T-cell (primary cell): ENCODE results near the gene CD79B. TPM values are rescaled to one million over a fixed set of nuclear protein-coding genes. Genes with fewer than 3 reads are reported as not detected.

ENCODE experiments used
- ATAC-seq, 4 experiments: fragments of 200-7000 bp in 3 of 4; fragments of 150-1000 bp in 1 of 4; cut with Tn5 transposase; replicated peaks in 1 of 4; 1 replicate in 3 of 4; 2 replicates in 1 of 4; pipeline ENCODE4 v1.10.0; 2021; ENCODE audit warnings: moderate library complexity in 3 of 4, mild to moderate bottlenecking in 2 of 4, moderate number of reproducible peaks in 1 of 4
- CTCF ChIA-PET, 2 donors: fragments of 300-600 bp; sonication (Branson Sonifier 250); formaldehyde crosslinking; loops; one replicate each; lab custom pipeline; 2022; ENCODE audit warnings: antibody characterized with exemption in 2 of 2; lab: Charles Lee
- POLR2A ChIA-PET, 2 donors: fragments of 300-600 bp; sonication (Branson Sonifier 250); formaldehyde crosslinking; loops; one replicate each; lab custom pipeline; 2022; ENCODE audit warnings: antibody characterized with exemption in 2 of 2; lab: Charles Lee
- DNase-seq, 35 experiments: peaks; one replicate each; pipeline versions ENCODE4 v3.0.0 to v3.0.0-alpha.2; 2013 to 2023
- H3K27ac ChIP-seq: one replicate; pipeline ENCODE4 v1.5.1; 2013; ENCODE audit warnings: low read length
- H3K27me3 ChIP-seq, 2 experiments: replicated peaks in 1 of 2; 1 replicate in 1 of 2; 2 replicates in 1 of 2; pipeline versions ENCODE4 v1.6.1 to v1.7.0; 2013; ENCODE audit warnings: low read length in 1 of 2, mixed read lengths in 1 of 2; ENCODE audit not compliant: control insufficient read depth in 2 of 2, insufficient read depth in 2 of 2; ENCODE audit errors: extremely low read depth in 1 of 2
- H3K36me3 ChIP-seq, 2 donors: 1 replicate in 1 of 2; 2 replicates in 1 of 2; pipeline versions ENCODE4 v1.6.1 to v1.7.0; 2013; ENCODE audit warnings: low read length in 1 of 2; ENCODE audit not compliant: control insufficient read depth in 2 of 2, insufficient read depth in 1 of 2; ENCODE audit errors: extremely low read depth in 1 of 2
- H3K4me1 ChIP-seq, 2 experiments: 1 replicate in 1 of 2; 2 replicates in 1 of 2; pipeline versions ENCODE4 v1.6.1 to v1.7.0; 2013; ENCODE audit warnings: low read length in 2 of 2, mixed read lengths in 1 of 2; ENCODE audit not compliant: insufficient read depth in 2 of 2, control insufficient read depth in 1 of 2; ENCODE audit errors: extremely low read depth in 1 of 2
- H3K4me3 ChIP-seq, 2 donors: 1 replicate in 1 of 2; 2 replicates in 1 of 2; pipeline versions ENCODE4 v1.5.1 to v1.7.0; 2013; ENCODE audit warnings: mild to moderate bottlenecking in 2 of 2, low read length in 1 of 2, moderate library complexity in 1 of 2; ENCODE audit not compliant: control insufficient read depth in 1 of 2; ENCODE audit errors: extremely low read depth in 1 of 2
- H3K9me3 ChIP-seq: 2 replicates; pipeline ENCODE4 v1.7.0; 2013
- H3K27ac Mint-ChIP-seq, 2 donors: one replicate each; pipeline ENCODE4 v1.8.0; 2020 to 2021; ENCODE audit warnings: mild to moderate bottlenecking in 2 of 2, mixed read lengths in 2 of 2
- H3K27me3 Mint-ChIP-seq, 2 donors: one replicate each; pipeline ENCODE4 v1.8.0; 2021 to 2022; ENCODE audit warnings: mixed read lengths in 2 of 2
- H3K36me3 Mint-ChIP-seq: one replicate; pipeline ENCODE4 v1.8.0; 2021; ENCODE audit warnings: mixed read lengths
- H3K4me1 Mint-ChIP-seq, 3 donors: one replicate each; pipeline ENCODE4 v1.8.0; 2020 to 2022; ENCODE audit warnings: mixed read lengths in 3 of 3, mild to moderate bottlenecking in 1 of 3
- H3K4me3 Mint-ChIP-seq, 3 donors: one replicate each; pipeline ENCODE4 v1.8.0; 2020 to 2022; ENCODE audit warnings: mild to moderate bottlenecking in 3 of 3, mixed read lengths in 3 of 3, moderate library complexity in 3 of 3
- H3K9me3 Mint-ChIP-seq, 3 donors: one replicate each; pipeline ENCODE4 v1.8.0; 2020 to 2022; ENCODE audit warnings: mixed read lengths in 3 of 3
- WGBS: methylation state at CpG from one replicate; pipeline ENCODE4 v1.1.5; 2013; ENCODE audit warnings: missing lambda C conversion rate; ENCODE audit not compliant: insufficient coverage; 5-methylcytosine and 5-hydroxymethylcytosine counted together
- total RNA-seq, 35 experiments: library from RNA in 6 of 35; stranded (reverse) in 6 of 35; fragments of 120-200 nt in 1 of 35; gene quantifications; one replicate each; pipeline versions ENCODE4 v1.2.1 to v1.2.4 and lab custom pipeline; 2013 to 2026

CD79B gene
- 10 to 100 TPM; 13.4 to 53.1 (median 27.7) TPM for total RNA-seq
- total RNA-seq (2013) = 40.2 TPM
- 0.34 to 12.6 (median 5.7) reads per million in 29 experiments for total RNA-seq (lab: John Stamatoyannopoulos, UW)

- peak within 1 kb of the TSS; percentile 82 to 90 (median 83) for H3K4me3 Mint-ChIP-seq
- Histone ChIP-seq H3K27ac (peak within 1 kb of the TSS; percentile 70), H3K4me3 (peak within 1 kb of the TSS; percentile 67 to 76), H3K27me3 (no peaks in the 10 kb centered on the region), H3K36me3 (peaks cover 4 to 14% of the 10 kb centered on the region in 2 donors), H3K4me1 (peaks cover 7 to 29% of the 10 kb centered on the region in 2 experiments), H3K9me3 (no peaks in the 10 kb centered on the region)
- H3K27ac Mint-ChIP-seq = peak within 1 kb of the TSS; percentile 95 to 97
- DNase-seq (peak in 25 of 35 experiments; percentile 10 to 47 (median 28)), ATAC-seq (peak; percentile 69 to 85 (median 74))
- 7% methylated on average over 19 of the region's 19 CpGs for WGBS
- peaks cover 22 to 35% (median 28%) of the 10 kb centered on the region in 3 donors for H3K4me1 Mint-ChIP-seq
- ChIA-PET CTCF (interaction anchor here in 1 of 2 donors (1.1 to 3.0 kb wide), 3 partner anchors 14 to 94 kb away, joined by 3 to 8 read pairs (median 5); no protein-coding TSS in a partner anchor), POLR2A (interaction anchor here (0.7 to 0.8 kb wide), 2 partner anchors 88 to 547 kb away, joined by 4 read pairs; partner anchors contain the start of gene ICAM2 (in 1 of the 2))
- H3K27me3 Mint-ChIP-seq = no peaks in the 10 kb centered on the region
- peaks cover 6% of the 10 kb centered on the region for H3K36me3 Mint-ChIP-seq
- no peaks in the 10 kb centered on the region for H3K9me3 Mint-ChIP-seq
These were observed at the start of gene CD79B for GRCh38 chr17:63931981-63932561. Gene CD79B (minus strand): TSS chr17:63932331. CDS start chr17:63932261, 70 bp downstream.

- POLR2A ChIA-PET = no interaction called here
- Histone ChIP-seq H3K36me3 (no peaks in the 10 kb centered on the region), H3K4me3 (no peak overlapping the region), H3K27me3 (peaks cover 0 to 14% of the 10 kb centered on the region in 2 experiments), H3K4me1 (peaks cover 0 to 2% of the 10 kb centered on the region in 2 experiments), H3K9me3 (no peaks in the 10 kb centered on the region), H3K27ac (no peak overlapping the region)
- Mint-ChIP-seq H3K36me3 (no peaks in the 10 kb centered on the region), H3K4me1 (peaks cover 0 to 14% (median 2%) of the 10 kb centered on the region in 3 donors), H3K9me3 (peaks cover 4 to 12% (median 4%) of the 10 kb centered on the region in 3 donors), H3K4me3 (no peak overlapping the region), H3K27ac (no peak overlapping the region), H3K27me3 (no peaks in the 10 kb centered on the region)
- CTCF ChIA-PET = interaction anchor here in 1 of 2 donors (0.6 kb wide), 1 partner anchor 52 kb away, joined by 4 read pairs; no protein-coding TSS in a partner anchor
- WGBS = 78% methylated on average over 10 of the region's 13 CpGs
- ATAC-seq = no peak
- no peak for DNase-seq
These were observed 46.4 kb upstream of the CD79B start for GRCh38 chr17:63978272-63979200.

GRCh38 chr17:63976702-63977101 lies 44.6 kb upstream of the CD79B start:
- no peak overlapping the region for H3K27ac ChIP-seq
- H3K4me1 ChIP-seq = peaks cover 0 to 2% of the 10 kb centered on the region in 2 experiments
- H3K27me3 ChIP-seq = peaks cover 0 to 16% of the 10 kb centered on the region in 2 experiments
- Mint-ChIP-seq H3K4me3 (no peak overlapping the region), H3K27ac (no peak overlapping the region), H3K27me3 (no peaks in the 10 kb centered on the region), H3K9me3 (peaks cover 0 to 1% (median 0%) of the 10 kb centered on the region in 3 donors), H3K4me1 (peaks cover 0 to 14% (median 2%) of the 10 kb centered on the region in 3 donors), H3K36me3 (no peaks in the 10 kb centered on the region)
- WGBS = 81% methylated on average over 3 of the region's 3 CpGs
- no peaks in the 10 kb centered on the region for H3K36me3 ChIP-seq
- ChIA-PET CTCF (no interaction called here), POLR2A (interaction anchor here in 1 of 2 donors (0.6 kb wide), 1 partner anchor 170 kb away, joined by 10 read pairs; no protein-coding TSS in a partner anchor)
- ATAC-seq (no peak), DNase-seq (no peak)
- no peaks in the 10 kb centered on the region for H3K9me3 ChIP-seq
- no peak overlapping the region for H3K4me3 ChIP-seq

- Mint-ChIP-seq H3K27me3 (no peaks in the 10 kb centered on the region), H3K9me3 (no peaks in the 10 kb centered on the region), H3K4me3 (no peak overlapping the region), H3K4me1 (peaks cover 0 to 14% (median 2%) of the 10 kb centered on the region in 3 donors), H3K27ac (no peak overlapping the region), H3K36me3 (no peaks in the 10 kb centered on the region)
- ChIA-PET POLR2A (interaction anchor here in 1 of 2 donors (0.6 kb wide), 1 partner anchor 147 kb away, joined by 3 read pairs; no protein-coding TSS in a partner anchor), CTCF (interaction anchor here in 1 of 2 donors (1.6 kb wide), 1 partner anchor 56 kb away, joined by 5 read pairs; no protein-coding TSS in a partner anchor)
- H3K4me3 ChIP-seq = no peak overlapping the region
- ATAC-seq (no peak), DNase-seq (no peak)
- H3K36me3 ChIP-seq = no peaks in the 10 kb centered on the region
- no peaks in the 10 kb centered on the region for H3K9me3 ChIP-seq
- H3K4me1 ChIP-seq = peaks cover 0 to 5% of the 10 kb centered on the region in 2 experiments
- 36% methylated on average over 2 of the region's 2 CpGs for WGBS
- H3K27me3 ChIP-seq = peaks cover 0 to 16% of the 10 kb centered on the region in 2 experiments
- H3K27ac ChIP-seq = no peak overlapping the region
These were observed 43.5 kb upstream of the CD79B start for GRCh38 chr17:63975541-63976092.

- H3K4me1 Mint-ChIP-seq = peaks cover 0 to 14% (median 2%) of the 10 kb centered on the region in 3 donors
- no peaks in the 10 kb centered on the region for H3K9me3 Mint-ChIP-seq
- H3K9me3 ChIP-seq = no peaks in the 10 kb centered on the region
- H3K36me3 ChIP-seq = no peaks in the 10 kb centered on the region
- 76% methylated on average over 9 of the region's 10 CpGs for WGBS
- CTCF ChIA-PET = interaction anchor here (0.5 to 1.6 kb wide), 2 partner anchors 55 to 790 kb away, joined by 4 to 5 read pairs; no protein-coding TSS in a partner anchor
- H3K4me3 ChIP-seq = no peak overlapping the region
- peaks cover 0 to 11% of the 10 kb centered on the region in 2 experiments for H3K4me1 ChIP-seq
- no peak overlapping the region for H3K4me3 Mint-ChIP-seq
- H3K27ac ChIP-seq = no peak overlapping the region
- POLR2A ChIA-PET = no interaction called here
- H3K36me3 Mint-ChIP-seq = no peaks in the 10 kb centered on the region
- H3K27me3 ChIP-seq = peaks cover 0 to 16% of the 10 kb centered on the region in 2 experiments
- no peaks in the 10 kb centered on the region for H3K27me3 Mint-ChIP-seq
- DNase-seq (no peak), ATAC-seq (no peak)
- peak overlapping the region in 1 of 2 donors; percentile 33 for H3K27ac Mint-ChIP-seq
These were observed 42.6 kb upstream of the CD79B start for GRCh38 chr17:63974594-63975192.
